Astrocyte (in vitro differentiated cells and primary cell): ENCODE results near the gene ZMYND11. TPM values are rescaled to one million over a fixed set of nuclear protein-coding genes. Genes with fewer than 3 reads are reported as not detected.

ENCODE experiments used
- DNase-seq: peaks from one replicate; pipeline ENCODE4 v3.0.0-alpha.2; 2010; ENCODE audit warnings: low read depth
- FAIRE-seq: peaks from 2 replicates; lab custom pipeline; 2011; peaks lifted over from hg19 to GRCh38; lab: Jason Lieb, UNC
- H2AFZ ChIP-seq: 2 replicates; pipeline ENCODE4 v1.6.0; 2012; ENCODE audit warnings: low read depth, low read length, inconsistent platforms
- H3K27ac ChIP-seq: 2 replicates; pipeline ENCODE4 v1.5.1; 2011; ENCODE audit warnings: low read depth, low read length, inconsistent platforms
- H3K27me3 ChIP-seq: 2 replicates; pipeline ENCODE4 v1.6.0; 2011; ENCODE audit warnings: low read length, inconsistent platforms; ENCODE audit not compliant: insufficient read depth
- H3K36me3 ChIP-seq: 2 replicates; pipeline ENCODE4 v1.5.1; 2011; ENCODE audit warnings: low read length, inconsistent platforms; ENCODE audit not compliant: insufficient read depth
- H3K4me1 ChIP-seq: 2 replicates; pipeline ENCODE4 v1.5.1; 2011; ENCODE audit warnings: low read length, inconsistent platforms; ENCODE audit not compliant: insufficient read depth
- H3K4me2 ChIP-seq: 2 replicates; pipeline ENCODE4 v1.6.0; 2012; ENCODE audit warnings: low read length, inconsistent platforms
- H3K4me3 ChIP-seq: 2 replicates; pipeline ENCODE4 v1.5.1; 2011; ENCODE audit warnings: low read depth, mild to moderate bottlenecking, low read length, inconsistent platforms; ENCODE audit not compliant: insufficient read depth
- H3K79me2 ChIP-seq: 2 replicates; pipeline ENCODE4 v1.6.0; 2012; ENCODE audit warnings: mild to moderate bottlenecking, low read length, inconsistent platforms; ENCODE audit not compliant: insufficient read depth
- H3K9ac ChIP-seq: 2 replicates; pipeline ENCODE4 v1.6.0; 2012; ENCODE audit warnings: mild to moderate bottlenecking, low read length, inconsistent platforms
- H3K9me3 ChIP-seq: 2 replicates; pipeline ENCODE4 v1.5.1; 2012; ENCODE audit warnings: low read depth, mild to moderate bottlenecking, low read length, inconsistent platforms; ENCODE audit not compliant: insufficient read depth
- H4K20me1 ChIP-seq: 2 replicates; pipeline ENCODE4 v1.6.0; 2012; ENCODE audit warnings: low read length, inconsistent platforms; ENCODE audit not compliant: insufficient read depth
- H3K27ac Mint-ChIP-seq: one replicate; pipeline ENCODE4 v1.8.0; 2021; ENCODE audit warnings: mild to moderate bottlenecking, mixed read lengths; ENCODE audit not compliant: unreplicated experiment
- H3K27me3 Mint-ChIP-seq: one replicate; pipeline ENCODE4 v1.8.0; 2021; ENCODE audit warnings: low read depth, mixed read lengths; ENCODE audit not compliant: unreplicated experiment
- H3K36me3 Mint-ChIP-seq: one replicate; pipeline ENCODE4 v1.8.0; 2021; ENCODE audit warnings: low read depth, mixed read lengths; ENCODE audit not compliant: unreplicated experiment
- H3K4me1 Mint-ChIP-seq: one replicate; pipeline ENCODE4 v1.8.0; 2021; ENCODE audit warnings: low read depth, mixed read lengths; ENCODE audit not compliant: unreplicated experiment
- H3K4me3 Mint-ChIP-seq: one replicate; pipeline ENCODE4 v1.8.0; 2021; ENCODE audit warnings: mild to moderate bottlenecking, moderate library complexity, mixed read lengths; ENCODE audit not compliant: unreplicated experiment
- H3K9me3 Mint-ChIP-seq: one replicate; pipeline ENCODE4 v1.8.0; 2021; ENCODE audit warnings: mild to moderate bottlenecking, mixed read lengths; ENCODE audit not compliant: unreplicated experiment
- CTCF ChIP-seq: IDR thresholded peaks from 2 replicates; pipeline ENCODE4 v1.5.1; 2011; ENCODE audit warnings: low read depth, mild to moderate bottlenecking, inconsistent platforms, low read length, moderate library complexity; ENCODE audit not compliant: insufficient read depth
- EZH2 ChIP-seq: IDR thresholded peaks from 2 replicates; pipeline ENCODE4 v1.6.1; 2012; ENCODE audit warnings: mild to moderate bottlenecking, low read length, inconsistent platforms; ENCODE audit not compliant: insufficient read depth
- total RNA-seq: library from RNA; stranded (reverse); gene quantifications from 2 replicates; pipeline ENCODE4 v1.2.1, GENCODE V29; 2021

Gene ZMYND11
- total RNA-seq, 1 donor from 2014 or later = 37.9 TPM

- Mint-ChIP-seq H3K4me1 (peaks cover 26% of the 10 kb centered on the region), H3K4me3 (peak overlapping the region; percentile 87), H3K27ac (peak overlapping the region; percentile 65), H3K36me3 (no peaks in the 10 kb centered on the region), H3K27me3 (no peaks in the 10 kb centered on the region), H3K9me3 (no peaks in the 10 kb centered on the region)
- Histone ChIP-seq H3K36me3 (no peaks in the 10 kb centered on the region), H3K27me3 (no peaks in the 10 kb centered on the region), H3K27ac (peak overlapping the region; percentile 86), H3K9ac (peak overlapping the region; percentile 91), H2AFZ (peak overlapping the region; percentile 48), H4K20me1 (peaks cover 32% of the 10 kb centered on the region), H3K4me2 (peak overlapping the region; percentile 92), H3K4me3 (peak overlapping the region; percentile 70), H3K9me3 (no peaks in the 10 kb centered on the region), H3K4me1 (peaks cover 40% of the 10 kb centered on the region), H3K79me2 (peaks cover 44% of the 10 kb centered on the region)
- TF ChIP-seq EZH2 = no peak
- TF ChIP-seq CTCF = no peak
- DNase-seq (no peak), FAIRE-seq (no peak)
Observed at GRCh38 chr10:134247-135131, 766 bp upstream of the ZMYND11 start.

DNA sequence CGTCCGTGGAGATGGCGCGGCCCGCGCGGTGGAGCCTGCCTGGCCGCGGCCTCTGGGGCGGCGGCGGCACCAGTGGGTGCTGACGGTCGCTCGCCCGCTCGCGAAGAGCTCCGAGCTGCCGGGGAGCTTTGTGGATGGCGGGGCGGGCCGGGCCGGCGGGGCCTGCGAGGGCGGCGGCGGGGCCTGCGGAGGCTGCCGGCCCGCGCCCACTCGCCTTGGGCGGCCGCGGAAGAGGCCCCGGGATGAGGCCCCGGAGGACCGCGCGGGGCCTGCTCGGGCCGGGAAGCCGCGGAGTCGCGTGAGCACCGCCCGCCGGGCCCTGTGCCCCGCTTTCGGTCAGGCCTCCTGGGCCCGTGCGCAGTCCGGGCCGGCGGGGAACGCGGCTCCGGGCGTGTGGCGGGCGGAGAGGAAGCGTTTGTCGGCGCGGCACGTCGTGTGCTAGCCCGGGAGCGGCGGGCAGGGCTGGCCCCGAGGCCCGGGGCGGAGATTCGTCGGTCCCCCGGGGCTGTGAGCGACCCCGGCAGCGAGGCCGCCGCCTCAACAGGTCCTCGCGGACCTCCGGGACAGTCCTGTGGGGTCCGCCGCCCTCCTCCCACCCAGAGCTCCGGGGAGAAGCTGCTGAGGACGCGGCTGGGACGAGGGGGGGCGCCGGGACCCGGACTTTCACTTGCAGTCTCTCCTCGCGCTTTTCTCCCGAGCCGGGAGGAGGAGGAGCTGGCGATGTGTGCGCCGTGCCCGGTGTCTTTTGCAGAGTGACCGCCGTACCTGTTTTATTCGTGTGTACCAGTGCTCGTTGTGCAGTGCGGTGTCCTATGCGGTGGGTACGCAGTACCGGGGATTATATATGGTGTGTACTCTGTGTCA lies 578 bp downstream of the ZMYND11 start:
- H3K4me1 ChIP-seq = peaks cover 40% of the 10 kb centered on the region
- H3K4me3 ChIP-seq = peak overlapping the region; percentile 81
- peaks cover 2% of the 10 kb centered on the region for H3K9me3 Mint-ChIP-seq
- peak overlapping the region; percentile 58 for H2AFZ ChIP-seq
- TF ChIP-seq CTCF = no peak
- peaks cover 26% of the 10 kb centered on the region for H3K4me1 Mint-ChIP-seq
- DNase-seq (peak; percentile 45), FAIRE-seq (no peak)
- peaks cover 57% of the 10 kb centered on the region for H3K79me2 ChIP-seq
- H3K9ac ChIP-seq = peak overlapping the region; percentile 91
- no peaks in the 10 kb centered on the region for H3K36me3 ChIP-seq
- H3K27ac ChIP-seq = peak overlapping the region; percentile 86
- peak overlapping the region; percentile 92 for H3K4me2 ChIP-seq
- no peaks in the 10 kb centered on the region for H3K9me3 ChIP-seq
- no peaks in the 10 kb centered on the region for H3K36me3 Mint-ChIP-seq
- H3K27ac Mint-ChIP-seq = peak overlapping the region; percentile 80
- H3K4me3 Mint-ChIP-seq = peak overlapping the region; percentile 94
- H3K27me3 Mint-ChIP-seq = no peaks in the 10 kb centered on the region
- no peaks in the 10 kb centered on the region for H3K27me3 ChIP-seq
- H4K20me1 ChIP-seq = peaks cover 43% of the 10 kb centered on the region
